Thyroid gland (tissue), 4 donors: ENCODE measurements around the gene C1QL1. TPM values are rescaled to one million over a fixed set of nuclear protein-coding genes. Genes with fewer than 3 reads are reported as not detected.

Experiments
- DNase-seq, 2 donors: peaks; one replicate each; pipeline ENCODE4 v3.0.0-alpha.2; 2019
- H3K27ac ChIP-seq, 3 donors: fragments of 200-600 bp; sonication (generic); 1 replicate in 2 of 3; 2 replicates in 1 of 3; pipeline ENCODE4 v1.5.1; 2016 to 2019; ENCODE audit warnings: mild to moderate bottlenecking in 1 of 3, moderate library complexity in 1 of 3
- H3K27me3 ChIP-seq: fragments of 200-600 bp; sonication (generic); one replicate; pipeline ENCODE4 v1.5.1; 2019
- H3K36me3 ChIP-seq, 2 donors: fragments of 200-600 bp; sonication (generic); one replicate each; pipeline ENCODE4 v1.5.1; 2016 to 2019
- H3K4me1 ChIP-seq, 2 donors: fragments of 200-600 bp; sonication (generic); one replicate each; pipeline ENCODE4 v1.5.1; 2017 to 2019
- H3K4me3 ChIP-seq, 3 donors: fragments of 200-600 bp; sonication (generic); replicated peaks in 1 of 3; 1 replicate in 2 of 3; 2 replicates in 1 of 3; pipeline ENCODE4 v1.5.1; 2016; ENCODE audit warnings: mild to moderate bottlenecking in 1 of 3
- H3K9me3 ChIP-seq: fragments of 200-600 bp; sonication (generic); one replicate; pipeline ENCODE4 v1.5.1; 2017
- POLR2A ChIP-seq, 2 donors: fragments of 450-650 bp; IDR thresholded peaks; one replicate each; pipeline ENCODE4 v1.6.1; 2017; ENCODE audit warnings: antibody characterized with exemption in 2 of 2, mild to moderate bottlenecking in 2 of 2, moderate library complexity in 1 of 2
- WGBS, 2 donors: methylation state at CpG; one replicate each; pipeline ENCODE4 v1.1.5; 2017; 5-methylcytosine and 5-hydroxymethylcytosine counted together
- intact Hi-C: fragments of 100-400 bp; cut with DNase I; formaldehyde crosslinking; loops from one replicate; pipeline ENCODE4 v1.15.1; 2023
- total RNA-seq, 4 donors: library from RNA; depleted of rRNA; stranded (reverse); fragments of >200 nt; gene quantifications; one replicate each; pipeline ENCODE4 v1.2.3, GENCODE V29; 2016
- TF ChIP-seq, protein P1 (sequence below), 6 experiments: fragments of 200-600 bp in 3 of 6; fragments of 450-650 bp in 3 of 6; sonication (generic) in 3 of 6; IDR thresholded peaks; one replicate each; pipeline ENCODE4 v1.5.1; 2016 to 2019; ENCODE audit warnings: antibody characterized with exemption in 6 of 6, mild to moderate bottlenecking in 2 of 6, inconsistent platforms in 1 of 6, moderate library complexity in 1 of 6

Gene C1QL1
- total RNA-seq, 4 donors from 2014 or later: 0.59 to 0.75 TPM; not detected in 2

- Histone ChIP-seq H3K4me3 (no peak overlapping the region), H3K27ac (no peak overlapping the region), H3K4me1 (peaks cover 7 to 14% of the 10 kb centered on the region in 2 donors), H3K9me3 (no peaks in the 10 kb centered on the region), H3K36me3 (no peaks in the 10 kb centered on the region), H3K27me3 (peaks cover 2% of the 10 kb centered on the region)
- 76% methylated on average over 7 of the region's 7 CpGs for WGBS, 2 donors
- TF ChIP-seq, protein P1, sequence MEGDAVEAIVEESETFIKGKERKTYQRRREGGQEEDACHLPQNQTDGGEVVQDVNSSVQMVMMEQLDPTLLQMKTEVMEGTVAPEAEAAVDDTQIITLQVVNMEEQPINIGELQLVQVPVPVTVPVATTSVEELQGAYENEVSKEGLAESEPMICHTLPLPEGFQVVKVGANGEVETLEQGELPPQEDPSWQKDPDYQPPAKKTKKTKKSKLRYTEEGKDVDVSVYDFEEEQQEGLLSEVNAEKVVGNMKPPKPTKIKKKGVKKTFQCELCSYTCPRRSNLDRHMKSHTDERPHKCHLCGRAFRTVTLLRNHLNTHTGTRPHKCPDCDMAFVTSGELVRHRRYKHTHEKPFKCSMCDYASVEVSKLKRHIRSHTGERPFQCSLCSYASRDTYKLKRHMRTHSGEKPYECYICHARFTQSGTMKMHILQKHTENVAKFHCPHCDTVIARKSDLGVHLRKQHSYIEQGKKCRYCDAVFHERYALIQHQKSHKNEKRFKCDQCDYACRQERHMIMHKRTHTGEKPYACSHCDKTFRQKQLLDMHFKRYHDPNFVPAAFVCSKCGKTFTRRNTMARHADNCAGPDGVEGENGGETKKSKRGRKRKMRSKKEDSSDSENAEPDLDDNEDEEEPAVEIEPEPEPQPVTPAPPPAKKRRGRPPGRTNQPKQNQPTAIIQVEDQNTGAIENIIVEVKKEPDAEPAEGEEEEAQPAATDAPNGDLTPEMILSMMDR (IDR thresholded peaks at IDR 0.05): no peak
- no peak for TF ChIP-seq POLR2A (IDR thresholded peaks at IDR 0.05)
- DNase-seq: no peak
- intact Hi-C loops: loop anchor here (10.0 kb wide), 1 partner anchor 63 kb away; no protein-coding TSS in a partner anchor
Observed at GRCh38 chr17:44961921-44962350, 6.2 kb downstream of the C1QL1 start.

GRCh38 chr17:44960691-44961090 is 7.4 kb downstream of the C1QL1 start:
- H3K36me3 ChIP-seq: no peaks in the 10 kb centered on the region
- no peaks in the 10 kb centered on the region for H3K27me3 ChIP-seq
- WGBS, 2 donors: 22 to 38% methylated on average over 2 of the region's 2 CpGs
- no peaks in the 10 kb centered on the region for H3K9me3 ChIP-seq
- H3K27ac ChIP-seq: peak overlapping the region in 2 of 3 donors; percentile 22 to 41
- H3K4me1 ChIP-seq: peaks cover 6 to 12% of the 10 kb centered on the region in 2 donors
- DNase-seq: peak; percentile 84 to 86
- TF ChIP-seq, protein P1 (IDR thresholded peaks at IDR 0.05): no peak
- no peak for TF ChIP-seq POLR2A (IDR thresholded peaks at IDR 0.05)
- intact Hi-C loops: loop anchor here (10.0 kb wide), 1 partner anchor 64 kb away; no protein-coding TSS in a partner anchor
- no peak overlapping the region for H3K4me3 ChIP-seq

DNA sequence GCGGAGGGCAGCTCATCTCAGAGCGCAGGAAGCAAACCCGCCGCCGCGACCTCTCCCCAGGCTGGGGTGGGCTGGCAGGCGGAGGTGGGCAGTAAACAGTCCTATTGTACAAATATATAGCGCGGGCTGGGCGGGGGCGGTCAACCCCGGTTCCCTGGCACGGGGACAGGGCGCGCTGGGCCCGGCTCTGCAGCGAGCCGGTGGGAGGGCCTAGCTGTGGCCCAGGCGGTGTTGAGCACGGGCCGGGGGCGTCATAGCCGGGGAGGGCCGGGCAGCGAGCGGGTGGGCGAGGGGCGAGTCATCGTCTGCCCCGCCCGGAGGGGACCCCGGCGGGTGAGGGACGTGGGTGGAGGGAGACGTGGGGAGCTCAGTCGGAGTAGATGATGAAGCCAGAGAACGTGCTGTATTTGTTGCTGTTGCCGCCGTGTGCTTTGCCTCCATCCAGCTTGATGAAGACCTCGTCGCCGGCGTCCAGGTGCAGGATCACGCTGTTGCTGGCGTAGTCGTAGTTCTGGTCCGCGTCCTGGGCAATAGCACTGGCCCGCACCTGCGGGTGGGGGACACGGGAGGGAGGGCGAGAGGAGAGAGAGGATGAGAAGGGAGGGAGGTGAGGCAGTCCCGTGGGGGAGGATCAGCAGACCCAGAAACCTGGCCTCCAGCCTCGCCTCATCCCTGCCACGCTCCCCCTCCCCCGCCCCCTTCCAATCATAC is 8.1 kb downstream of the C1QL1 start:
- H3K27ac ChIP-seq: no peak overlapping the region
- intact Hi-C loops: loop anchor here (10.0 kb wide), 1 partner anchor 65 kb away; no protein-coding TSS in a partner anchor
- H3K36me3 ChIP-seq: no peaks in the 10 kb centered on the region
- no peaks in the 10 kb centered on the region for H3K27me3 ChIP-seq
- no peaks in the 10 kb centered on the region for H3K9me3 ChIP-seq
- peaks cover 6 to 12% of the 10 kb centered on the region in 2 donors for H3K4me1 ChIP-seq
- no peak overlapping the region for H3K4me3 ChIP-seq
- 40 to 47% methylated on average over 20 to 43 of the region's 56 CpGs for WGBS, 2 donors
- DNase-seq: no peak
- TF ChIP-seq, protein P1 (IDR thresholded peaks at IDR 0.05): no peak
- TF ChIP-seq POLR2A (IDR thresholded peaks at IDR 0.05): no peak

- Histone ChIP-seq H3K4me1 (peaks cover 6 to 12% of the 10 kb centered on the region in 2 donors), H3K9me3 (no peaks in the 10 kb centered on the region), H3K4me3 (no peak overlapping the region), H3K27me3 (no peaks in the 10 kb centered on the region), H3K36me3 (no peaks in the 10 kb centered on the region), H3K27ac (no peak overlapping the region)
- TF ChIP-seq, protein P1 (IDR thresholded peaks at IDR 0.05): no peak
- TF ChIP-seq POLR2A (IDR thresholded peaks at IDR 0.05): no peak
- WGBS, 2 donors: 88 to 93% methylated on average over 8 of the region's 8 CpGs
- DNase-seq: no peak
- intact Hi-C loops: no loop called here
Observed at GRCh38 chr17:44956998-44957981, 10.8 kb downstream of the C1QL1 start.
